T-helper 1 cell (primary cell): ENCODE measurements around the gene IRS1.
"Not testable (repeated sequence)": the region's sequence is repeated elsewhere in the genome, so short reads cannot be mapped to it uniquely, and the experiment has no call there.

Experiments
- DNase-seq, 5 donors: peaks; one replicate each; pipeline ENCODE4 v3.0.0-alpha.2; 2012 to 2020
- total RNA-seq, 4 donors: gene quantifications; one replicate each; lab custom pipeline; 2026; lab: John Stamatoyannopoulos, UW

The IRS1 gene, protein sequence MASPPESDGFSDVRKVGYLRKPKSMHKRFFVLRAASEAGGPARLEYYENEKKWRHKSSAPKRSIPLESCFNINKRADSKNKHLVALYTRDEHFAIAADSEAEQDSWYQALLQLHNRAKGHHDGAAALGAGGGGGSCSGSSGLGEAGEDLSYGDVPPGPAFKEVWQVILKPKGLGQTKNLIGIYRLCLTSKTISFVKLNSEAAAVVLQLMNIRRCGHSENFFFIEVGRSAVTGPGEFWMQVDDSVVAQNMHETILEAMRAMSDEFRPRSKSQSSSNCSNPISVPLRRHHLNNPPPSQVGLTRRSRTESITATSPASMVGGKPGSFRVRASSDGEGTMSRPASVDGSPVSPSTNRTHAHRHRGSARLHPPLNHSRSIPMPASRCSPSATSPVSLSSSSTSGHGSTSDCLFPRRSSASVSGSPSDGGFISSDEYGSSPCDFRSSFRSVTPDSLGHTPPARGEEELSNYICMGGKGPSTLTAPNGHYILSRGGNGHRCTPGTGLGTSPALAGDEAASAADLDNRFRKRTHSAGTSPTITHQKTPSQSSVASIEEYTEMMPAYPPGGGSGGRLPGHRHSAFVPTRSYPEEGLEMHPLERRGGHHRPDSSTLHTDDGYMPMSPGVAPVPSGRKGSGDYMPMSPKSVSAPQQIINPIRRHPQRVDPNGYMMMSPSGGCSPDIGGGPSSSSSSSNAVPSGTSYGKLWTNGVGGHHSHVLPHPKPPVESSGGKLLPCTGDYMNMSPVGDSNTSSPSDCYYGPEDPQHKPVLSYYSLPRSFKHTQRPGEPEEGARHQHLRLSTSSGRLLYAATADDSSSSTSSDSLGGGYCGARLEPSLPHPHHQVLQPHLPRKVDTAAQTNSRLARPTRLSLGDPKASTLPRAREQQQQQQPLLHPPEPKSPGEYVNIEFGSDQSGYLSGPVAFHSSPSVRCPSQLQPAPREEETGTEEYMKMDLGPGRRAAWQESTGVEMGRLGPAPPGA (N-terminal part only)
- 2.4 to 8.8 (median 5.0) reads per million in 4 donors for total RNA-seq

DNA sequence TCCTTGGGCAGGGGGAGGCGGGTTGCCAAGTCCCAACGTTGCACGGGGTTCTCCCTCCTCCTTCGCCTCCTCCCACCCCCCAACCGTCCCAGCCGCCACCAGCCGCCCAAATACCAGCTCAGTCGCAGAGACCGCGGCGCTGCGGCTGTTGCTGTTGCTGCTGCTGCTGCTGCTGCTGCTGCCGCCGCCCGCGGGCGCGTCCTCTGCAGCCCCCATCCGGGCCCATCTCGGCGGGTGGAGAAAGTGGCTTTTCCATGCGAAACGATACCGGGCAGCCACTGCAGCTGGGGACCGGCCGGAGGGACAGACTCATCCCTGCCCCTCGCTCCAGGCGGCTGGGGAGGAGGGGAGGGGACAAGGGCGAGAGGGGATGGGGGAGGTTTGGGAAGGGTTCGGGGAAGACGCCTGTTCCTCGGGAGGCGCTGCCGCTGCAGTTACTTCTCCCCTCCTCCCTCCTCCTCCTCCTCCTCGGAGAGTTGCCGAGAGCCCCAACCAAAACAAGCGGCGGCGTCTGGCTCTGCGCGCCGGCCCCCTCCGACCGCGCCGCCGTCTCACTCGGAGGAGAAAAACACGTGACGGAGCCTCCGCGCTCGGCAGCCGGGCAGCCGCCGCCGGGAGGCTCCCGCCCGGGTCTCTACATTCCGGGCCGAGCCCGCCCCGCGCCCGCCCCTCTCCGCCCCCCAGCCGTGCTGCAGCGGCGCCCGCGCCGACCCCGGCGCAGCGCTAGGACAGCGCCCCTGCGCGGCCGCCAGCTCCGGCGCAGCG, at the start of gene IRS1:
Gene IRS1, minus strand, starts transcription at position 610 of the 765 bp plus-strand sequence. CDS start 1,082 bp downstream, outside the sequence.
- peak; percentile 30 to 68 (median 50) for DNase-seq

DNA sequence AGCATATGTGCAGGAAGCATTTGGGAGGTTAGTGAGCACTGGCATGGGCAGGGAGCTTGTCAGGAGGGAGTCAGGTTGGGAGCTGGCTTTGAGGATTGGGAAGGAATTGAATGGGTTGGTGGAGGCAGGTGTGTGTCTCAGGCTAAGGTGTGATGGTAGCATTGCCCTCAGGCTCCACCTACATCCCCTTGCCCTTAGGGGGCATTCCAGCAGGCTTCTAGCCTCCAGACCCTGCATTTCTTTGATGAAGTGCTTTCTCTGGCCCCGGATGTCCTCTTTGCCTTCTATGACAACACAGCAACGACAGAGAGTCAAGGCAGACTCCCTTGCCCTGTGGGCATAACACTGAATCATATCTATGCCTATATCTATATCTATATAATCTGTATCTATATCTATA, 49.7 kb upstream of the IRS1 start:
- no peak for DNase-seq

DNA sequence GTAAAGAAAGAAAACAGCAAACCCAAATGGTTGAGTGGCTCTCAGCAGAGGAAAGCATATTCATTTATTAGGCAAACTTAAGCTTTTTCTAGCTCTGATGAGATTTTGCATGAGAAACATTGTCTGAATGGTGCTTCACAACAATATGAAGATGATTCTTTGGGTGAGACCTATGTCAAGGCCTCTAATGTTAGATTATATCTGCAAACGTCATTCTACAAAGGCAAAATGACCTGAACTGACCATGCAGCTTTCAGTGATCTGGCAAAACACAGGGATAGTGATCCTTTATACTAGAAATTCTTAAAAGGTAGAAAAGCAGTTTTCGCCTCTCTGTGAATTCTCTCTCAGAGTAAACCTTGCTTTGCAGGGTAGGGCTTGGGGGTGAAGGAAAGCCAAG, 47.9 kb upstream of the IRS1 start:
- no peak for DNase-seq

DNA sequence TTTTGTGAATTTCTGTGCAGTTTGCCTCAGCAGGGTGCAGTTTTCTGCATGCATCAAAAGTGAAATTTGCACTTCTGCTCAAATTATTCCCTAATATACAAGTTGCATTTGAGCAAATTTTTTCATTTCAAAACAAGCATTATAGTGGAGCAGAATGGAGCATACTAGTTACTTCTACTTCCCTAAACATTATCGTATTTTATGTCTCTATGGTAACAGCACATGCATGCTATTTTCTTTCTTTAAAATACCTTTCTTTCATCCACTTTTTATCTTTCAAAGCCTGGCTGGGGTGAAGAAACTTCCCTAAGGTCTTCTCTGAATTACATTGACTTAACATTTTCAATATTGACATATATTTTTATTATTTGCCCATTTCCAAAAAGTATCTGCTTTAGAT, 47.5 kb upstream of the IRS1 start:
- no peak for DNase-seq

DNA sequence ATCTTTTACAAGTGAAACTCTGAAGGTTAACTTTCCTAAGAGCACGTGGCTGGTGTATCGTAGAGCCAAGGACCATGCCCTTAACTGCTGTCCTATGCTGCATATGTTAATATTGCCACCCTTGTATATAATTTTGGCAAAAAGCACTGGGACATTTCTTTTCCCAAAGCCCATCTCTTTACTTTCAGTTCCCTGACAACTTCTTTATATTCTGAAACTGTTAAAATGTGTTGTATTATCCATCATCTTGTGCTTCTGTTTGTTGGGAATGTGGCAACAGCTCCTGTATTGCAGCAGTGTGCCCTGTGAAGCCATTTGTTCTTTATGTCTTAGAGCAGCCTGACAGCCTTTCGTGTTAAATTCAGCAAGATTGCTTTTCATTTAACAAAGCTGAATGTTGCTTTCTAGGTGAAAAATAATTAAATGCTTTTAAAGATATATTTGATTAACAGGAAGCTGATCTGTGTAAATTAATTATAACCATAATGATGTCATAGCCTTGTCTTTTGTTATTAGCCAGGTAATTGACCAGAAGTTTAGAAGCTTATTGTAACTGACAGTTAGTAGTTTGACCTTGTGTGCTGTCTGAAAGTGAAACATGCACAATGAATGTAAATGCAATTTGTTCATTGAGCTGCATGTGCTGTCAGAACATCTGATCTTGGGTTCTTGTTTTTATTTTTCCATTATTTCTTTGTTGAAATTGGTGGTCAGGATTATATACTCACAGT, 45.9 kb upstream of the IRS1 start:
- DNase-seq, result no peak

DNA sequence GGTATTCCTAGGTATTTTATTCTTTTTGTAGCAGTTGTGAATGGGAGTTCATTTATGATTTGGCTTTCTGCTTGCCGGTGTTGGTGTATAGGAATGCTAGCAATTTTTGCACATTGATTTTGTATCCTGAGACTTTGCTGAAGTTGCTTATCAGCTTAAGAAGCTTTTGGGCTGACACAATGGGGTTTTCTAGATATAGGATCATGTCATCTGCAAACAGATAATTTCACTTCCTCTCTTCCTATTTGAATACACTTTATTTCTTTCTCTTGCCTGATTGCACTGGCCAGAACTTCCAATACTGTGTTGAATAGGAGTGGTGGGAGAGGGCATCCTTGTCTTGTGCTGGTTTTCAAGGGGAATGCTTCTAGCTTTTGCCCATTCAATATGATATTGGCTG, 43.4 kb upstream of the IRS1 start:
- DNase-seq, result not testable (repeated sequence)

DNA sequence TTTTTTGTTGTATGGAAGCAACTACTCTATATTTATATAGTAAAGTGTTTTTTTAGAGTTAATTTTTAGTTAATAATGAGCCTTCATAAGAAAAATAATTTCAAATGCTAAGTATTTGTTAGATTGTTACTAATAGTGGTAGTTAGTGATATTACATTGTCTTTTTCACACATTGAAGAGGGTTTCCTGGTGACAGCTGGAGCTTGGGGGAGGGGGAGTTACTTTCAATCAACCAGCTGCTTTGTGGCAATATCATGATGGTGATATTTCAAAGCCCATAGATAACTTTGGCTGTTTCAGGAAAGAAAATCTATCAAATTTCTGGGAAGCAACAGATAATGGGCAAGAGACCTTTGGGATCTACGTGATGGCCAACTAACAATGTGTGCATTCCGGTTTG, 40.3 kb upstream of the IRS1 start:
- DNase-seq, result peak in 1 of 5 donors; percentile 20

DNA sequence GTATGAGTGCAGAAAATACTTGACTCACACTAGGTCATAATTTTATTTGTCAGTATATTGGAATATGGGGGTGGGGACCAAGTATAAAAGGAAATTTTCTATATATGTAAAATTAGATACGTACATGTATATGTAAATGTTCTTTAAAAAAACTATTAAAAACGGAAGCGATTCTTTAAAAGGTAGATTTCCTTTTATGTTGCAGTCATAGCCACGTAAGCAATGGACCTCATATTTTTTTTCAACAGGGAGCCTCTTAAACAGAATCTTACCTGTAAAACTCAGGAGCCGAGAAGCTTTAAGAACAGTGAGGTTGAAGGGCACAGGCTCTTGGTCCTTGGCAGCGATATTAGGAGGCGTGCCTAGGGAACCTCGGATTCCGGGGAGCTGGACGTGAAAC, 39.5 kb upstream of the IRS1 start:
- DNase-seq, result peak in 1 of 5 donors; percentile 7

DNA sequence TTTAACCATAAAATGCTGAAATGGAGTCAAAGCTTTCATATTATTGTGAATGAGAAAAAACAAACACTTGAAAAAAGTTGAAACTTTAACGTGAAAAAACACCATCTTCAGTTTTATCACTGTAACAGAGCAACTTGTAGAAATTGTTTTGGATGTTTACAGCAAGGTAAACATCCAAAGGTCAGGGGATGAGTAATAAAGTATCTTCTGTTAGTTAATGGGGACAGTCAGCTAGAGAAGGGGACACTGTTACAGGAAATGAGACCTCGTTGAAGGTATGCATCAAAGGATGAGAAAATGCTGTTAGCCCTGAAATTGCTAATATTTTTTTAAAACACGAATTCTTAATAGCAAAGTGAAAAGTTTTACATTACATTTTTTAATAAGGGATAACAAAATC, 39.1 kb upstream of the IRS1 start:
- peak in 1 of 5 donors; percentile 40 for DNase-seq

DNA sequence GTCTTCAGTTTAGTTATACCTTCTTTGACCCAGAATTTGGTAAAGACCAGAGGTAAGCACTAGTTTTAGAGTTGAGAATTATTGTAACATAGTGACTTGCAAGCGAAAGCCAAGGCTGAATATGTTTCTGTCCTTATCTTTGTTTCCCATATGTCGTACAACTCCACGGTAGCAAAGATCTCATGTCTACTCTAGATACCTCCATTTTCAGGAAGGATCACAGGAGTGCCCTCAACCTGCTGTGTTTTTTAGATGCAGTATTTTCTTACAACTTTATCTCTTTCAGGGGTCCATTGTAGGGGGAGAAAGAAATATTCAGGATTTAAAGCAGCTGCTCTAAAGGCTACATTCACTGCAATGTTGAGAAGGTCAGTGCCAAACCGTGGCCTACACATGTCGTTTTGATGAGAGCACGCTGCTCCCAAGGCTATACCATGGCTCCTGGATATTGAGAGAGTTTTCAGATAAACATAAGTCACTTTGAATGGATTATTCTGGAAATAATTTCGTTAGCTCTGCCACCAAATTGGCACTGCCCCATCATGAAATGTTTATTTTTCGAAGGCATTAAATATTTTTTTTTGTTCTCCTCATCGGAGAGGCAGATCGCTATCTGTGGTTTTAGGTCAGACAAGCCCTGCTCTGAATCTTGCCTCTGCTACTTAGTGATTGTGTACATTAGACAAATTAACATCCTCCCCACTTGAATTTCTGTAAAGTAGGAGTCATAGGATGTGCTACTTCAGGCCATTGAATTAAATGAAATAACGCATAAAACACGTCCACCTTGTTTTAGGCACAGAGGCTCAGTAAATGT, 38.4 kb upstream of the IRS1 start:
- peak in 1 of 5 donors; percentile 37 for DNase-seq

DNA sequence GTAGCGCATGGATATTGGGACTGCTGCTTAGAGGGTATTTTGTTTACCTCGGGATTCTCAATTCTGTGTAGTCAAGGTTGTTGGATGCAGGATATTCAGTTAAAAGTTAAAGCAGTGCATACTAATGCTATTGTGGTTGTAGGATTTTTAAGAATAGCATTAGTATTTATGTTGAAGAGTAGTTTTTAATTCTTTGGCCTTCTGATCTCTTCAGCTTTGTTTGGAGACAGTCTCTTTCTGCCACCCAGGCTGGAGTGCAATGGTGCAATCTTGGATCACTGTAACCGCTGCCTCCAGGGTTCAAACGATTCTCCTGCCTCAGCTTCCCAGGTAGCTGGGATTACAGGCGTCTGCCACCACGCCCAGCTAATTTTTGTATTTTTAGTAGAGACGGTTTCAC, 37.7 kb upstream of the IRS1 start:
- DNase-seq, result peak in 1 of 5 donors; percentile 5

DNA sequence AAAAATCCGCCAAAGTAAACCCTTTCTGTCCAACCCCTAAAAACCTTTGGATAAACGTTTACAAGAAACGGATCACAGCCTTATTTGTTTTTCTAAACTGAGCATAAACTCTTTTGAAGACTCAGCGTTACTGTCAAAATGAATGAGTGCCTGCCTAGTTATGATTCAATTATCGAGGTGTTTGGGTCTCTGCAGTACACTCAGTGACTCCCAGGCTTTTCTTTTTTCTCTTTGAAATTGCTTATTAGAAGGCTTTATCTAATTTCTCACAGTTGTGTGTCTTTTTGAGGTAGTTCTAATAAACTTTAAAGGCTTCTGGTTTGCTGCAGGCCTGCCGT, 36.9 kb upstream of the IRS1 start:
- DNase-seq, result no peak

DNA sequence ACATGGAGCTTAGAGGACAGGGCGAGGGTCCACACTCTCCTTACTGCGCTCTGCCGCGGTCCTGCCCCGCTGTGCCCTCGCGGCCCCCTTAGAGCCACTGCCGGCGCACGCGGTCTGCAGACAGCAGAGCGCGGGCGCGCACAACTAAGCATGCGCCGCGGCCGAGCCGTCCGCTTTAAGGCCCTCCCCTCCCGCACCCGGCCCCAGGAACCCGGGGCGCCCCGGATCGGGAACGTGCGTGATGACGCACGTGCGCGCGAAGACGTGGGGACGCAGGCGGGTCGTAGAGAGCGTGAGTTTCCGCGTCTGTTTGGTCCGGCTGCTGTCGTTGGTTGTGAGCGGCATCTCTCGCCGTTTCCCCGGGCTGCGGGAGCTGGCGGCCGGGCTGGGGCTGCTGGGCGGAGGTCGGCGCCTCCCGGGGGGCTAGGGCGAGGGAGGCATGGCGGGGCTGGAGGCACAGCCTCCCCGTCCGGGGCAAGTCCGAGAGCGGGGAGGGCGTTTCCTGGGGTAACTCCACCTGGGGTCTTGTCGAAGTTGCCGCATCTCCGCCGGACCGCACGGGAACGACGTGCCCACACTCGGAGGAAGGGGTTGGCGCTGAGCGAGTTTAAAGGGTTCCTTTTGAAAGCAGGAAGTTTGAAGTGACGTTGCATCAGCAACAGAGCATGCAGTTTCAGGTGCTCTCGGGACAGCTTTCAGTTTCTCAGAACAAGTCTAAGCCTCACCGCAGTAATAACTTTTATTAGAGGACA, 36.4 kb upstream of the IRS1 start, which contains the start of gene RHBDD1:
Gene RHBDD1, plus strand, starts transcription at position 259 of the 752 bp plus-strand sequence. CDS start 28,640 bp downstream, outside the sequence.
- DNase-seq, result peak; percentile 84 to 99 (median 87)

DNA sequence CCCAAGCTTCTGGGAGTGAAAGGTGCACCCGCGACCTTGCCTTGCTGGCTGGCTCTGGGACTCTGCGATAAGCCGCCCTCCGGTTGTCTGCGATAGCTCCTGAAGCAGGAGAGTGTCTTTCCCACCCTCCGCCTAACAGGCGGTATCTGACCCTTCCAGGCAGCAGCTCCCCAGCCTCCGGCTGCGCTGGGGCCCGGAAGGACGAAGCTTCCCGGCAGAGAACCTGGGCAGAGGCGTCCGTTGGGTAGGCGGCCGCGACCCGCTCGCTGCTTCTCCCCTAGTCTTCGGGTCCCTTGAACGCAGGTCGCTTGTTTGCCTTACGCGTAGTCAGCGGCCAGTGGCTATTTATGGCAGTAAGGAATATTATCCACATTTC, 35.8 kb upstream of the IRS1 start:
- DNase-seq, result peak in 1 of 5 donors; percentile 6

DNA sequence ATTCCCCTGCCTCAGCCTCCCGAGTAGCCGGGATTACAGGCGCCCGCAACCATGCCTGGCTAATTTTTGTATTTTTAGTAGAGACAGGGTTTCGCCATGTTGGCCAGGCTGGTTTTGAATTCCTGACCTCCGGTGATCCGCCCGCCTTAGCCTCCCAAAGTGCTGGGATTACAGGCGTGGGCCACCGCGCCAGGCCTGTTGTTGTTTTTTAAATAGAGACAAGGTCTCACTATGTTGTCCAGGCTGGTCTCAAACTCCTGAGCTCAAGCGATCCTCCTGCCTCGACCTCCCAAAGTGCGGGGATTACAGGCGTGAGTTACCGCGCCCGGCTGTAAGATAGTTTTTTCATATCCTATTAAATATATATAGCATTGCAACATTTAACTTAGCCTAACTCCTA, 35.3 kb upstream of the IRS1 start:
- DNase-seq, result not testable (repeated sequence)

DNA sequence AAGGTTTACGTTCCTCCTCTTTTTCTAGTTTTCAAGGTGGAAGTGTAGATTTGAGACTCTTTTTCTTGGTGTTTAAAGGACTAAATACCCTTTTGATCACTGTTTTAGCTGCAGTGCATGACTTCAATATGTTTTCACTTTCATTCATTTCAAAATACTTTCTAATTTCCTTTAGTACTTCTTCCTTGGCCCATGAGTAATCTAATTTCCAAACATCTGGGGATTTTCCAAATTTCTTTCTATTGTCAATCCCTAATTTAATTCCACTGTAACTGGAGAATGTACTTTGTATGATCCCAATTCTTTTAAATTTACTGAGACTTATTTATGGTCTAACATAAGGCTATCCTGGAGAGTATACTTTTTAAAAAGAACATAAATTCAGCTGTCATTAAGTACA, 32.4 kb upstream of the IRS1 start:
- DNase-seq, result no peak

DNA sequence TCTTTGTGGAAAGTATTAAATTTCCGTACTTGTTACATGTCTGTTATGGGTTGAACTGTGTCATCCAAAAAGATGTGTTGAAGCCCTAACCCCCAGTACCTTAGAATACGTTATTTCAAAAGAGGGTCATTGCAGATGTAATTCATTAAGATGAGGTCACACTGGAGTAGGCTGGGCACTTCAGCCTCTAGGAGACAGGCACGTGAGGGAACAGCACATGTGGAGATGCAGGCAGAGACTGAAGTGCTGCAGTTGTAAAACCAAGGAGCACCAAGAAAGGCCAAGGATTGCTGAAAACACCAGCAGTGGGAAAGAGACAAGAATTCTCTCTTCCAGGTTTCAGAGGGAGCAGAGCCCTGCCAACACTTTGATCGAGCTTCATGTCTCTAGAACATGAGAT, 31.6 kb upstream of the IRS1 start:
- DNase-seq, result no peak

DNA sequence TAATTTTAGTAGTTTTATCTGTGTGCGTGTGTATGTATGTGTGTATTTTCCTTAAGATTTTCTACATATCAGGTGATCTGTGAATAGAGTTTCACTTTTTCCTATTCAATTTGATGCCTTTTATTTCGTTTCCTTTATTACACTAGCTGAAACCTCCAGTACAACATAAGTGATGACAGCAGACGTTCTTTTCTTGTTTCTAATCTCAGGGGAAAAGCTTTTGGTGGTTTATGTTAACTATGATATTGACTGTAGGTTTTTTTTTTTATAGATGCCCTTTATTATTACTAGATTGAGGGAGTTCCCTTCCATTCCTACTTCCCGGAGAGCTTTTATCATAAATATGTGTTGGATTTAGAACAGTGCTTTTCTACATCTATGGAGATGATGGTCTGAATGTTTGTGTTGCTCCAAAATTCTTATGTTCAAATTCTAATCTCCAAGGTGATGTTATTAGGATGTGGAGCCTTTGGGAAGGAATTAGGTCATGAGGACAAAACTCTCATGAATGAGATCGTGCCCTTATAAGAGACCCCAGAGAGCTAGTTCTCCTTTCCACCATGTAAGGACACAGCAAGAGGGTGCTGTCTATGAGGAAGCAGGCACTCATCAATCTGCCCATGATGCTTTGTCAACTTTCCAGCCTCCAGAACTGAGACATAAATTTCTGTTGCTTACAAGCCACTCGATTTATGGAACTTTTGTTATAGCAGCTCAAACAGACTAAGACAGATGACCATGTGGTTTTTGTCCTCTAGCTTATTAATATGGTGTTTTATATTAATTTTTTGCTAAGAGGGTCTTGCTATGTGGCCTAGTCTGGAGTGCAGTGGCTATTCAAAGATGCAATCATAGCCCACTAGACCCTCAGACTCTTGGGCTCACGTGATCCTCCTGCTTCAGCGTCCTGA, 30.4 kb upstream of the IRS1 start:
- no peak for DNase-seq

DNA sequence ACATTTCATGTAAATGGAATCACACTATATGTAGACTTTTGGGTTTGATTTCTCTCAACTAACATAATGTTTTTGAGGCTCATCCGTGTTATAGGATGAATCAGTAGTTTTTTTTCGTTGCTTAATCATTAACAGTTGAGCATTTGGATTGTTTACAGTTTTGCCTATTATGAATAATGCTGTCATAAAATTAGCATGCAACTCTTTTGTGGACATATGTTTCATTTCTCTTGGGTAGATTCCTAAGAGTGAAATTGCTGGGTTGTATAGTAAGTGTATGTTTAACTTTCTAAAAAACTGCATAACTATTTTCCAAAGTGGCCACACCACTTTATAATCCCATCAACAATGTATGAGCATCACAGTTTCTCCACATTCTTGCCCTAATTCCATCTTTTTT, 28.6 kb upstream of the IRS1 start:
- DNase-seq, result no peak
